Measurements from ENCODE around the gene CASZ1. TPM values are rescaled to one million over a fixed set of nuclear protein-coding genes. Genes with fewer than 3 reads are reported as not detected.

Gene CASZ1
- total RNA-seq, 1 experiment from 2014 or later, result 2.3 TPM

DNA sequence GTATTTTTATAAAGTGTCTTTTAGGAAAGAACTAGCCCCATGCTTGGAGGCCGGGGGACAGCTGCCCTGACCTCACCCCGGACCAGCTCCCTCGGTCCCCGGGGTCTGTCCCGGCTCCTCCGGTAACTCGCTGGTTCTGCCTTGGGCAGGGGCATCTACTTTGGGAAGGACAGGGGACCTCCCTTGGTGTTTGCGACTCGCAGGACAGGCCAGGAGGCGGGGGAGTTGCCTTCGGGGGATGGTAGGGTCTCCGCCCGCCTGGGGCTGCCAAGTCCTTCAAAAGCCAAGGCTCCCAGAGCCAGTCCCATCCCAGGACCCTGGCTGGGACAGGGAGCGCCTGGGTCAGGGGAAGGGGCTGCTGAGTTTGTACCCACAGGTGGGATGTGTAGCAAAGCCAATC is 163.8 kb downstream of the CASZ1 start:
- no peak for DNase-seq
- no peak overlapping the region for H3K27ac ChIP-seq
- no peaks in the 10 kb centered on the region for H3K36me3 ChIP-seq
- no peak overlapping the region for H3K4me3 ChIP-seq
- H3K4me1 ChIP-seq, result peaks cover 22% of the 10 kb centered on the region
- no peaks in the 10 kb centered on the region for H3K9me3 ChIP-seq (replicated peaks)
- H3K27me3 ChIP-seq, result no peaks in the 10 kb centered on the region

DNA sequence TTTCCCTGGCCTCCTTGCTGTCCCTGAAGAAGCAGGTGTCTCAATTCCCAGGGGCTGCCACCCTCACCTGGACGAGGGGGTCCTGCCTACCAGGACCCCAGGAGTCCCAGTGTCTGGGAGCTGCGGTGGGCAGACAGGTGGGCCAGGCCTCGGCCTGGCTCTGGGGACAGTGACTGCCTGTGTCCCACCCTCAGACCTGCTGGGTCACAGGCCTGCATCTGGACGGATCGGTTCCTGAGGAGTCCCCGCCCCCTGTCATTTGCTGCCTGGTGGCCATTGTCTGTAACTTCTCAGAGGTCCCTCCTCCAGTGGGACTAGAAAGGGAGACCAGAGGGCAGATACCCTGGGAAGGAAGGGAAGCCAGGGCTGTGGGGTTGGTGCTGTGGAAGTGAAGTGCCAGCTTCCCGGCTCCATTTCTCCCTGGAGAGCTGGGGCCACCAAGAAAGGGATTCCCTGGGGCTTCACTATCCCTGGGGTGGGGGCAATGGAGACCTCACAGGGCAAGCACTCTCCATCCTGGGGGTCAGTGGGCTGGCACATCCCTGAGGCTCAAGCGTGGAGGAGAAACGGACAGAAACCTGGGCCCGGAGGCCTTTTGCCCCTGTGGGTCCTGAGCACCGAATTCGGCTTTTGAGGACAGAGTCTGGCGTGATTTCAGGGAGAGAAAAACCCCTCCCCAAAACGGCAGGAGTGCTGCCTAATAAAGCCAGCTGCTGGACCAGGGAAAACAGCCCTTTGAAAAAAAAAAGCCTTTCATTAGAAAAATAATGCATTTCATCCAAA is 164.4 kb downstream of the CASZ1 start:
- Histone ChIP-seq H3K9me3 (replicated peaks) (no peaks in the 10 kb centered on the region), H3K4me3 (no peak overlapping the region), H3K36me3 (no peaks in the 10 kb centered on the region), H3K4me1 (peaks cover 16% of the 10 kb centered on the region), H3K27me3 (no peaks in the 10 kb centered on the region), H3K27ac (no peak overlapping the region)
- DNase-seq, result no peak

DNA sequence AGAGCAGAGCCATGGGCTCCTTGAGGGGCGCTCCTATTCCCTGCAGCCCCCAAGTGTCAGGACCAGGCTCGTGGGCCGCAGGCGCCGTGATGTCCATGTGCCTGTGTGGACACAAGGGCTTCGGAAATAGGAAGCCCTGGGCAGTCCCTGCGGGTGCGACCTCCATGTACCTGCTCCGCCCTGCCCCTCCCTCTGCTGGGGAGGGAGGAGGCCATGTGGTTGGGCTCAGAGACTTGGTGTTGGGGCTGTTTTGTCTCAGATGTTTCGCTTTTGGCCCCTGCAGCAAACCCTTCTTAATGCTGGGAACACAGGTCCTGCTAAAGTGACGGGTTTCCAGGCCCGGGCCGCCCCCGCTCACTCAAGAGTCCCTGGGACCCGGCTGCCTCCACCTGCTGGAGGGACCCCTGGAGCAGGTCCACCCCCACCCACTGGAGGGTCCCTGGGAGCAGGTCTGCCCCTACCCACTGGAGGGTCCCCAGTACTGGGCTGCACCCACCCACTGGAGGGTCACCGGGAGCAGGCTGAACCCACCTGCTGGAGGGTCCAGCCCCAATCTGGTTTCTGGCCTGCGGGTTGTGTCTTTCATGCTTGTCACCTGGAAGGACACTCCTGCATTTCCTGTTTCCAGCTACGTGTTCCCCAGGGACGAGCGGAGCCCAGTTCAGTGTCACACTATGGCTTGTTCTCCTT is 165.2 kb downstream of the CASZ1 start:
- H3K4me3 ChIP-seq, result no peak overlapping the region
- H3K9me3 ChIP-seq (replicated peaks), result no peaks in the 10 kb centered on the region
- no peaks in the 10 kb centered on the region for H3K36me3 ChIP-seq
- DNase-seq, result no peak
- no peaks in the 10 kb centered on the region for H3K27me3 ChIP-seq
- H3K4me1 ChIP-seq, result peaks cover 12% of the 10 kb centered on the region
- no peak overlapping the region for H3K27ac ChIP-seq

DNA sequence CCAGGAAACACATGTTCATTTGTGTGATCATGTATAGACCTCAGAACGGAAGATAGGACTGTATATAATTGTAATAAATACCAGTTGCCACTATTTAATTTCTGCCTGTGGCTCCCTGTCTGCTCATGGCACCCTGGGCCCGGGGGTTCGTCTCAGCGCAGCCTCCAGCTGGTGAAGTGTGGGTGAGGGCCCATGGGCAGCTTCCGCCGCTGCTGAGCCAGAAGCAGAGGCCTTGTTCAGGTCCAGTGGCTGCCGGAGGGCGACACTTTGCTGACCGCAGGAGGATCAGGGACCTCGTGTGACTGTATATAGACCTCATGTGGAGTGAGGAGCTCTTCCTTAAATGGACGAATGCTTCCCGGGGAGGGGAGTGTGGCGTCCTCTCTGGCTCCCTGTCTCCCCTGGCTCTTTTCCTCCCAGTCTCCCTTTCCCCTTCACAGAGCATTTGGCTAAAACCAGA is 165.8 kb downstream of the CASZ1 start:
- Histone ChIP-seq H3K4me3 (no peak overlapping the region), H3K9me3 (replicated peaks) (no peaks in the 10 kb centered on the region), H3K27me3 (no peaks in the 10 kb centered on the region), H3K4me1 (peaks cover 11% of the 10 kb centered on the region), H3K27ac (no peak overlapping the region), H3K36me3 (no peaks in the 10 kb centered on the region)
- DNase-seq, result no peak

DNA sequence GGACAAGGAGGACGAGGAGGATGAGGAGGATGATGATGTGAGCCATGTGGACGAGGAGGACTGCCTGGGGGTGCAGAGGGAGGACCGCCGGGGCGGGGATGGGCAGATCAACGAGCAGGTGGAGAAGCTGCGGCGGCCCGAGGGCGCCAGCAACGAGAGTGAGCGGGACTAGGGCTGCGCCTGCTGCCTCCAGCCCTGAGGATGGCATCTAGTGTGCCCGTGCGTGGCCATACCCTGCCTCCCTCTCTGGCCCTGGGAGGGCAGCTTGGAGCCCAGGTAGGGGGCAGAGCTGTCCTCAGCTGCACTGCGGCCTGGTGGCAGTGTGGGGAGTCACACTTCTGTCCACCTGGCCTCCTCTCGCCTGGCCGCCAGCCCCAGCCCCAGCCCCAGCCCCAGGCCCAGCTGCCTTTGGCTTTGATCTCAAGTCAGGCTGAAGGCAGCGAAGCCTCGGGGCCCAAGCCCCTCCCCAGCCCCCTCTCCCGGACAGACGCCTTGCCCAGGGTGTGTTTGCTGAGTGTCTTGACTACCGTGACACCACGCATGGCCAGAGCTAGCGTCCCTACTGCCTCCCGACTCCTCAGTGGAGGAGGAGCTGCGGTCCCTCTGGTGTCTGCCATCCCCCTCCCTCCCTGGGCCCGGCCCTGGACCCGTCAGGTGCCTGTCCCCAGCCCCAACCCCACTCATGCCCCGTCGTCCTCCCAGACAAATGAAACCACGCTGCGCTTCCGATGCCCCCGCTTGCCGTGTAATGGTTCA is 166.5 kb downstream of the CASZ1 start:
- no peak for DNase-seq
- H3K4me1 ChIP-seq, result peaks cover 4% of the 10 kb centered on the region
- no peaks in the 10 kb centered on the region for H3K9me3 ChIP-seq (replicated peaks)
- no peak overlapping the region for H3K4me3 ChIP-seq
- no peak overlapping the region for H3K27ac ChIP-seq
- no peaks in the 10 kb centered on the region for H3K27me3 ChIP-seq
- H3K36me3 ChIP-seq, result no peaks in the 10 kb centered on the region

DNA sequence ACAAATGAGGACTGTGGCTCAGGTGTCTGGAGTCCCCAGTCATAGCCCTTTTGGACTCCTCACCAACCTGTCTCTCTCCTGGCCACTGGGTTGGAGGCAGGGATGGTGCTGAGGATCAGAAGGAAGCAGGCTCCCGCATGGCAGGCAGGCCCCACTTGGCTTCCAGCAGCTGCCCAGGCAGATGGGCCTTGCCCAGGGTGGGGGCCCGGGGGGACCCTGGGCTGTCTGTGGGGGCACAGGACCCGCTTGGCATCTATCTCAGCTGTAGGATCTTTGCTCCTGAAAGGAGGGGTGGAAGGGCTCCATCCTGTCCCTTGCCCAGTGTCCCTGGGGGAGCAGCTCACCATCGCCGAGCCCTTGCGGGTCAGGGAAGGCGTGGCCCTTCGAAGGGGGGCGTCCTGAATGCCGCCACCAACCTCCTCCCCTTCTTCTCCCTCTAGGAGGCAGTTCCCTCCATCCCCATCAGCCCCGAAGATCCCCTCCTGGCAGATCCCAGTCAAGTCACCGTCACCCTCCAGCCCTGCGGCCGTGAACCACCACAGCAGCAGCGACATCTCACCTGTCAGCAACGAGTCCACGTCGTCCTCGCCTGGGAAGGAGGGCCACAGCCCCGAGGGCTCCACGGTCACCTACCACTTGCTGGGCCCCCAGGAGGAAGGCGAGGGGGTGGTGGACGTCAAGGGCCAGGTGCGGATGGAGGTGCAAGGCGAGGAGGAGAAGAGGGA is 167.2 kb downstream of the CASZ1 start:
- no peak overlapping the region for H3K4me3 ChIP-seq

DNA sequence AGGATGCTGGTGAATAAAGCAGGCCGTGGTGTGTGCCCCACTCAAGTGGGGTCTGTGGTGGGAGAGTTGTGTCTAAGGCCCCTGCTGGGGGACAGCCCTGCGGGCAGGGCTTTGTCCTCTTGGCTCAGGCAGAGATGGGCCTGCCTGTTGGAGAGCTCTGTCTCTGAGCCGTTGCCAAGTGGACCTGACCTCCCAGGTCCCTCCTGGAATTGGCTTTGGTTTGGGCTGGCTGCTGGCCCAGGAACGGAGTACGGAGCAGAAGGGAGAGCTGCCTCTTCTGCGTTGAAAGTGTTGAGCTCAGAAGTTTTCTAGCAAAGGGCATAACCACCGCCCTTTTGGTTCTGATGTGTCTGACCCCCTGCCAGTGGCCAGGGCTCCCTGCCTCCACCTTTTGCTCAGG is 167.8 kb downstream of the CASZ1 start:
- Histone ChIP-seq H3K4me3 (no peak overlapping the region), H3K27ac (no peak overlapping the region), H3K36me3 (no peaks in the 10 kb centered on the region), H3K4me1 (no peaks in the 10 kb centered on the region), H3K27me3 (no peaks in the 10 kb centered on the region), H3K9me3 (replicated peaks) (no peaks in the 10 kb centered on the region)
- DNase-seq, result no peak

More for the DNA sequence above, 167.2 kb downstream of the CASZ1 start:
- H3K27me3 ChIP-seq, result no peaks in the 10 kb centered on the region
- DNase-seq, result no peak
- H3K27ac ChIP-seq, result no peak overlapping the region
- no peaks in the 10 kb centered on the region for H3K4me1 ChIP-seq
- no peaks in the 10 kb centered on the region for H3K36me3 ChIP-seq
- no peaks in the 10 kb centered on the region for H3K9me3 ChIP-seq (replicated peaks)

DNA sequence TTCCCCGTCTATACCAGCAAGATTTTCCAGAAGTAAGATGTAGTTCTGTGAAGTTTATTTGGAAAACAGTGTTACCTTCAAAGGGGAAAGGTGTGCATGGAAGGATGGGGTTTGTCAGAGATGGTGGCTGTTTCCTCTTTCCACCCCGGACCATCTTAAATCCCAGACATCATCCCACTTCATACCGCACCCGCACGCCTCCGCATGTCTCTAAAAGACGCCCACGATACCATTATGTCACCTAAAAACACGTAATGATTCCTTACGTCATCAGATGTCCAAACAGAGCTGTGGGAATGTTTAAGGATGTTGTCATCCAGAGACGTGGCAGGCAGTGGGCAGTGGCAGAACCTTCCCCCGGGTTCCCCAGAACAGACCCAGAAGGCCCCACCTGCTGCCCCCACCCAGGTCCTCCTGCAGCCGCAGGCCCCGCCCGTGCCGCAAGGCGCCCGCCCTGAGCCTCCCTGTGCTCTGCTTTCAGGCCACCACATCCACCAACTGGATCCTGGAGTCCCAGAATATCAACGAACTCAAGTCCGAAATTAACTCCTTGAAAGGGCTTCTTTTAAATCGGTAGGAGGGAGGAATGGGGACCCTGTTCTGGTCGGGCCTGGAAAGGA is 169.5 kb downstream of the CASZ1 start:
- no peak overlapping the region for H3K27ac ChIP-seq
- H3K36me3 ChIP-seq, result no peaks in the 10 kb centered on the region
- H3K9me3 ChIP-seq (replicated peaks), result no peaks in the 10 kb centered on the region
- no peaks in the 10 kb centered on the region for H3K4me1 ChIP-seq
- no peak for DNase-seq
- H3K4me3 ChIP-seq, result no peak overlapping the region
- no peaks in the 10 kb centered on the region for H3K27me3 ChIP-seq

DNA sequence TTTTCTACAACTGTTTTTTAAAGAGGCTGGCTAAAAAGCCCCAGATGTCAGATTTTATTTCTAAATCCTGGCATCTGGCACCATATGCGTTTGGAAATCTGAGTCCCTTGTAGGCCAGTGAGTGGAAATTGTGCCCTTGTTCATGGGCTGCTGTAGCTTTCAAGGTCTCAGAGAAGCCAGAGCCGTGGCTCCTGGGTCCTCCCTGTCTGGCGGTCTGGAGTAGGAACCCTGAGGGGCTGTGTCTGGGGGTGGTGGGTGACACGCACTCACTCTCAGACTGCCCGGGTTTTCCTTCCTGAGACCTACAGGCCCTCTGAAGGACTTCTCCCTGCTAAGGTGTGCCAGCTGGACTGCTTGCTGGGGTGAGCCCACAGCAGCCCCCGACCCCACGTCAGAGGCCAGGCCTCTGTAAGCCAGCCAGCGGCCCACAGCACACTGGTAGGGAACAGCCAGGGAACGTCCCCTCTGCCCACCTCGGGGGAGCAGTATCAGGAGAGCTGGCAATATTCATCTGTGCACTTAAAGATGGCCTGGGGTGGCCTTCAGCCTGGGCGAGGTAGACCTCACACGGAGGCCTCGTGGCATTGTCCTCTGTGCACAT is 170.2 kb downstream of the CASZ1 start:
- H3K27me3 ChIP-seq, result no peaks in the 10 kb centered on the region
- no peak for DNase-seq
- no peaks in the 10 kb centered on the region for H3K9me3 ChIP-seq (replicated peaks)
- H3K4me3 ChIP-seq, result no peak overlapping the region
- H3K27ac ChIP-seq, result no peak overlapping the region
- no peaks in the 10 kb centered on the region for H3K4me1 ChIP-seq
- no peaks in the 10 kb centered on the region for H3K36me3 ChIP-seq

DNA sequence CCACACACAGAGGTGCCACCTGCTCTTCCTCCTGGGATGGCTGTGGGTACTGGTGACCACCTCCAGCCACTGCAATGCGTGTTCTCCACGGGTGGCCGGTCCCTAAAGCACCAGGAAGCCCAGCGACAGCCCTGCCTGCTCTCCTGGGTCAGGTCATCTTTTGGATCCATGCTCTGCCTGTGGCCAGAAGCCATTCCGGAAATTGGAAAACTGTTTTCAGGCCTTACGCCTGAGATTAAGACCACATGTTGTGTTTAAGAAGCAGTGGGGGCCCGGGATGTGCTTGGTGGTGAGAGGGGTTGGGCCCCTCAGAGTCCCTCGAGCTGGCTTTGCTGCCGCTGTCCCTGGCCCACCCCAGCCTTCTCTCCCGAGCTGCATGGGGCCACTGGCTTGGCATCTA is 170.9 kb downstream of the CASZ1 start:
- Histone ChIP-seq H3K4me3 (no peak overlapping the region), H3K27me3 (no peaks in the 10 kb centered on the region), H3K27ac (no peak overlapping the region), H3K4me1 (no peaks in the 10 kb centered on the region), H3K36me3 (no peaks in the 10 kb centered on the region), H3K9me3 (replicated peaks) (no peaks in the 10 kb centered on the region)
- no peak for DNase-seq

DNA sequence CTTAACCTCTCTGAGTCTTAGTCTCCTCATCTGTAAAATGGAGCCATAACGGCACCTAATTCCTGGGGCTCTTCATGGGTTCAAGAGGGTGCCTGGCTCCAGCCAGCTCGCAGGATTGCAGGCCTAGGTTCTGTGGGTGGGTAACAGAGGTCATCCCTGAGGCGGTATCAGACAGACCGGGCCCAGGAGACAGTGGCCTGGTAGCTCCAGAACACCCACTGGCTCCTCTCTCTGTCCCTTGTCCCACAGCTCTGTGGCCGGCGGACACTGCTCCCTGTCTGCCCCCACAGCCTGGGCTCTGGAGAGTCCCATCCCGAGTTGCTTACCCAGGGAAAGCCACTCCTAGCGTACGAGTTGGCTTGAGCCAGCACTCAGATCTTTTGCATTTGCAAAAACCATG is 171.4 kb downstream of the CASZ1 start:
- Histone ChIP-seq H3K27ac (no peak overlapping the region), H3K9me3 (replicated peaks) (no peaks in the 10 kb centered on the region)
- no peak for DNase-seq

DNA sequence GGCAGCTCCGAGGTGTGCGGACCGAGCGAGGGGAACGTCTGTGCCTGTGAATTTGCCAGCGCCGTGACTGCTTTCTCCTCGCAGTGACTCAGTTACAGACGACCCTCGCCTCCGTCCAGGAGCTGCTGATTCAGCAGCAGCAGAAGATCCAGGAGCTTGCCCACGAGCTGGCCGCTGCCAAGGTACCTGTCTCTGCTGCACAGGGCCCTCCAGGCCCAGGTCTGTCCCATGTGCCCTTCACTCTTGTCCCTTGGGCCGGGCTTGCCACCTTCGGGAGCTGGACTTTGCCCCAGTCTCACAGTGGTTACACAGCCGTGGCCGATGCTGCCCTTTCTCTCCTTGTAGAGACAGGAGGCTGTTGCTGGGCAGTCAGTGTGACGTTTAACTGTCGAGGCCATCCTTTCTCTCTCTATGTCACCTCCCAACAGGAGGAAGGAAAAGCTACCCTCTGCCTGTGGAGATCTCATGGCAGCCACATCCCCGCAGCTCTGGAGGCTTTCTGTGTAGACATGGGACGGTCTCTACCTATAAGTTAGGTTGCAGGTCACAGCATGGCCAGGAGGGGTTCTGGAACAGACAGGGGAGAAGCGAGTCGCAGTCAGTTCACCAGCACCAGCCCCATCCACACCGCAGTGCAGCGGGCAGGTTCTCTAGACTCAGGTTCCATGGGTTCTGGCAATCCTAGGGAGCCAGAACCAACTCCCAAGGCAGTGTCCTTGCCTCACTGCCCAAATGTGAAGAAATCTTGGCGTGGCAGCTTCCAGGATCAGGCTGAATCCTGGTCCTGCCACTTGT is 172.0 kb downstream of the CASZ1 start:
- no peaks in the 10 kb centered on the region for H3K4me1 ChIP-seq
- no peak overlapping the region for H3K4me3 ChIP-seq
- H3K27me3 ChIP-seq, result no peaks in the 10 kb centered on the region
- no peaks in the 10 kb centered on the region for H3K36me3 ChIP-seq
- DNase-seq, result no peak
- H3K9me3 ChIP-seq (replicated peaks), result no peaks in the 10 kb centered on the region
- no peak overlapping the region for H3K27ac ChIP-seq

More for the DNA sequence above, 171.4 kb downstream of the CASZ1 start:
- Histone ChIP-seq H3K4me3 (no peak overlapping the region), H3K27me3 (no peaks in the 10 kb centered on the region), H3K36me3 (no peaks in the 10 kb centered on the region), H3K4me1 (no peaks in the 10 kb centered on the region)

DNA sequence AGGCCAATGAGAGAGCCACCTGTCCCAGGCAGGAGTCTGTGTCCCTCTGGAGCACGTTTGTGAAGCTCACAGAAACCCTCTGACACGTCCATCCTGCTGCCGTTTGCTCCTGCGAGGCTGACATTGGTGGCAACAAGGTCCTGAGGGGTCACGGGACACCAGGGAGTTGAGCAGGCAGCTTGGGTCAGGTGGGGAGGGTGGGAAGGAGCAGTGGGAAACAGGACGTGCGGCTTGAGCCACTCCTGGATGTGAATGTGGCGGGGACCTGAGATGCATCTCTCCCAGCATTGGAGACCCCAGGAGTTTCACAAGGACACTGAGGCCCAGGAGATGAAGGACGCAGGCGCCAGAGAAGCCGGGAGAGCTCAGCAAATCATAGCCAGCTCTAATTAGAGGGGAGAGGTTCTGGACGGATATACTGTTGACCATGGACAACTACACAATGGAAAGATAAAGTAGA is 172.7 kb downstream of the CASZ1 start:
- no peak overlapping the region for H3K4me3 ChIP-seq
- H3K4me1 ChIP-seq, result no peaks in the 10 kb centered on the region
- DNase-seq, result no peak
- no peaks in the 10 kb centered on the region for H3K9me3 ChIP-seq (replicated peaks)
- no peak overlapping the region for H3K27ac ChIP-seq
- H3K27me3 ChIP-seq, result no peaks in the 10 kb centered on the region
- H3K36me3 ChIP-seq, result no peaks in the 10 kb centered on the region

All from SJCRH30 (cell line).